DOHH2 (cell line): ENCODE data around the gene CTSZ.

ENCODE experiments used
- CTCF ChIP-seq: fragments of 200-600 bp; sonication (generic); IDR thresholded peaks from one replicate; pipeline ENCODE4 v1.5.1; 2014; ENCODE audit warnings: antibody characterized with exemption, mild to moderate bottlenecking, low read depth, low read length; ENCODE audit not compliant: poor library complexity, severe bottlenecking
- EZH2phosphoT487 ChIP-seq: fragments of 200-600 bp; sonication (generic); IDR thresholded peaks from 2 replicates; pipeline ENCODE4 v1.6.1; 2017; ENCODE audit warnings: borderline replicate concordance, mild to moderate bottlenecking, antibody characterized with exemption, low read length, moderate library complexity, mixed read lengths

DNA sequence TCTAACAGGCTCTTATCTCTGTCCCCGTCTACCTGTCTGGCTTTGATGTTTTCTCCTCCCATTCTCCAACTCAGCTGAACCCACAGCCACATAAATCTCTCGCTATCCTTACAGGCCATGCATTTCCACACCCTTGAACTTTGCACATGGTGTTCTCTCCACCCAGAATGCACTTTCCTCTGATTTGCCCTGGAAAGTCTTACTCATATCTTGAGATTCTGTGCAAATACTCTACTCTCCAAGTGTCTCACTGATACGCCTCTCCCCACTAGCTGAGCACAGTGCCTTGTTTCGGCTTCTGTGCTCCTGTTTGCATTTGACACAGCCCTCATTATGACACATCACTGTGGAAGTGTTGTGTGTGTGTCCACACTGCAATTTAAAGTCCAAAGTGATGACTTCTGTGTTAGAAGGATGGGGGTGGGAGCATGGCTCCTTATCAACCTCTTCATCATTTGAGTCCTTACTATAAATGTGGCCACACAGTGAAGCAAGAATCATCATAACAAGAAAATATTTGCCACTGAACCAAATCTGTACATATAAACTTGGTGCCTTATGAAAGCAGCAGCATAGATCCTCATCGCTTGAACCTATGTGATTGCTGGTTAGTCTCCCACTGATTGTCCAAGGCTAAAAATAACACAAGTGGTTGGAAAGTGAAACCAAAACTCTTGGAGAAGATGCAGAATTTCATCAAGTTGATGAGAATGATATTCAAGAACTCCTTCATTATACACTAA, 41.1 kb upstream of the CTSZ start:
- TF ChIP-seq CTCF, result no peak
- TF ChIP-seq EZH2phosphoT487, result no peak
